PC-9 (cell line): Measurements from ENCODE around the gene SORBS2.

Experiments used
- CTCF ChIP-seq: fragments of 200-600 bp; sonication (generic); conservative IDR thresholded peaks from 2 replicates; pipeline ENCODE4 v1.6.1; 2017; ENCODE audit warnings: mixed run types, antibody characterized with exemption, mild to moderate bottlenecking, moderate library complexity
- EZH2 ChIP-seq: fragments of 200-600 bp; sonication (generic); IDR thresholded peaks from 2 replicates; pipeline ENCODE4 v1.8.0; 2017; ENCODE audit warnings: antibody characterized with exemption, low read depth

GRCh38 chr4:185774131-185774653, 37.8 kb downstream of the SORBS2 start:
- TF ChIP-seq CTCF (no peak), EZH2 (no peak)
